Gastrocnemius medialis (tissue), 4 donors: ENCODE data around the gene TMTC1. TPM values are rescaled to one million over a fixed set of nuclear protein-coding genes. Genes with fewer than 3 reads are reported as not detected.

Experiments used
- ATAC-seq, 2 donors: fragments of 150-250 bp; one replicate each; pipeline ENCODE4 v1.9.1; 2016
- DNase-seq, 2 donors: peaks; one replicate each; pipeline ENCODE4 v3.0.0-alpha.2; 2019
- H3K27ac ChIP-seq, 4 donors: fragments of 200-600 bp; sonication (generic); 1 replicate in 1 of 4; 2 replicates in 3 of 4; pipeline ENCODE4 v1.5.1; 2016 to 2018; ENCODE audit warnings: mild to moderate bottlenecking in 2 of 4, moderate library complexity in 1 of 4
- H3K27me3 ChIP-seq, 3 donors: fragments of 200-600 bp; sonication (generic) in 2 of 3; 1 replicate in 1 of 3; 2 replicates in 2 of 3; pipeline versions ENCODE4 v1.5.1 to v1.6.0; 2016 to 2019; ENCODE audit warnings: mild to moderate bottlenecking in 1 of 3, moderate library complexity in 1 of 3
- H3K36me3 ChIP-seq, 2 donors: fragments of 200-600 bp; sonication (generic) in 1 of 2; one replicate each; pipeline ENCODE4 v1.5.1; 2017 to 2018
- H3K4me1 ChIP-seq, 2 donors: fragments of 200-600 bp; sonication (generic) in 1 of 2; one replicate each; pipeline ENCODE4 v1.5.1; 2016 to 2017; ENCODE audit warnings: mild to moderate bottlenecking in 2 of 2
- H3K4me3 ChIP-seq, 4 donors: fragments of 200-600 bp; sonication (generic) in 3 of 4; 1 replicate in 1 of 4; 2 replicates in 3 of 4; pipeline ENCODE4 v1.5.1; 2016 to 2019; ENCODE audit warnings: mild to moderate bottlenecking in 2 of 4
- H3K9me3 ChIP-seq, 3 donors: fragments of 200-600 bp; sonication (generic) in 2 of 3; 1 replicate in 1 of 3; 2 replicates in 2 of 3; pipeline ENCODE4 v1.5.1; 2016 to 2019
- POLR2A ChIP-seq, 2 donors: fragments of 450-650 bp; IDR thresholded peaks; one replicate each; pipeline ENCODE4 v1.6.1; 2017; ENCODE audit warnings: antibody characterized with exemption in 2 of 2, mild to moderate bottlenecking in 2 of 2, moderate library complexity in 2 of 2
- in situ Hi-C, 4 donors: fragments of 200-750 bp; cut with MboI; loops; one replicate each; pipeline versions ENCODE4 v1.15.0 to v1.8.0; 2017; ENCODE audit warnings: low sequenced_read_pairs in 4 of 4
- intact Hi-C: fragments of 100-400 bp; cut with DNase I; formaldehyde crosslinking; loops from one replicate; pipeline ENCODE4 v1.15.1; 2023; ENCODE audit warnings: low total_unique reads
- total RNA-seq, 4 donors: library from RNA; depleted of rRNA; stranded (reverse); fragments of >200 nt; gene quantifications; one replicate each; pipeline versions ENCODE4 v1.1.0 to v1.2.3, GENCODE V29; 2016
- TF ChIP-seq, protein P1 (sequence below), 5 experiments: fragments of 450-650 bp in 3 of 5; fragments of 200-600 bp in 2 of 5; sonication (generic) in 2 of 5; IDR thresholded peaks in 4 of 5; conservative IDR thresholded peaks in 1 of 5; 1 replicate in 4 of 5; 2 replicates in 1 of 5; pipeline ENCODE4 v1.5.1; 2016 to 2019; ENCODE audit warnings: antibody characterized with exemption in 5 of 5, mild to moderate bottlenecking in 3 of 5, moderate library complexity in 3 of 5

Gene TMTC1
- total RNA-seq, 4 donors from 2014 or later = 38.5 to 83.5 (median 42.6) TPM

DNA sequence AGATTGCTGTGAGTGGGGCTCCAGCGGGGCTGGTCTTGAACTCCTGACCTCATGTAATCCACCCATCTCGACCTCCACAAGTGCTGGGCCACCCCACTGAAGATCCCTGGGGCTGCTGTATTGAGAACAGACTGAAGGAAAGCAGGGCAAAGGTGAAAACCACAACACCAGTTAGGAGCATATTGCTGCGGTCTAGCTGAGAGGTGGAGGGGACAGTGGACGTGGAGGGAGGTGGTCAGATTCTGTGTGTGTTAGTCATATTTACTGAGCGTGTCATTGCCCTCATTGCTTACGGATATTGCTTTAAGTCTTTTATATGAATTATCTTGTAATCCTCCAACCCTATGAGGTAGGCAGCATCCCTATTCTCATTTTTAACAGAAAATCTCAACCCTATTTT, 217.3 kb downstream of the TMTC1 start:
- Histone ChIP-seq H3K4me1 (peaks cover 20 to 46% of the 10 kb centered on the region in 2 donors), H3K27me3 (no peaks in the 10 kb centered on the region), H3K4me3 (no peak overlapping the region), H3K36me3 (peaks cover 0 to 7% of the 10 kb centered on the region in 2 donors), H3K27ac (peak overlapping the region in 2 of 4 donors; percentile 14 to 40), H3K9me3 (no peaks in the 10 kb centered on the region)
- in situ Hi-C loops = no loop called here
- intact Hi-C loops = no loop called here
- TF ChIP-seq, protein P1, sequence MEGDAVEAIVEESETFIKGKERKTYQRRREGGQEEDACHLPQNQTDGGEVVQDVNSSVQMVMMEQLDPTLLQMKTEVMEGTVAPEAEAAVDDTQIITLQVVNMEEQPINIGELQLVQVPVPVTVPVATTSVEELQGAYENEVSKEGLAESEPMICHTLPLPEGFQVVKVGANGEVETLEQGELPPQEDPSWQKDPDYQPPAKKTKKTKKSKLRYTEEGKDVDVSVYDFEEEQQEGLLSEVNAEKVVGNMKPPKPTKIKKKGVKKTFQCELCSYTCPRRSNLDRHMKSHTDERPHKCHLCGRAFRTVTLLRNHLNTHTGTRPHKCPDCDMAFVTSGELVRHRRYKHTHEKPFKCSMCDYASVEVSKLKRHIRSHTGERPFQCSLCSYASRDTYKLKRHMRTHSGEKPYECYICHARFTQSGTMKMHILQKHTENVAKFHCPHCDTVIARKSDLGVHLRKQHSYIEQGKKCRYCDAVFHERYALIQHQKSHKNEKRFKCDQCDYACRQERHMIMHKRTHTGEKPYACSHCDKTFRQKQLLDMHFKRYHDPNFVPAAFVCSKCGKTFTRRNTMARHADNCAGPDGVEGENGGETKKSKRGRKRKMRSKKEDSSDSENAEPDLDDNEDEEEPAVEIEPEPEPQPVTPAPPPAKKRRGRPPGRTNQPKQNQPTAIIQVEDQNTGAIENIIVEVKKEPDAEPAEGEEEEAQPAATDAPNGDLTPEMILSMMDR (IDR thresholded peaks at IDR 0.05 in 4 of 5, conservative IDR thresholded peaks at IDR 0.05 in 1 of 5) = no peak
- no peak for TF ChIP-seq POLR2A (IDR thresholded peaks at IDR 0.05)
- DNase-seq = no peak
- ATAC-seq = no peak

- Histone ChIP-seq H3K9me3 (no peaks in the 10 kb centered on the region), H3K4me3 (no peak overlapping the region), H3K27ac (no peak overlapping the region), H3K36me3 (peaks cover 0 to under 1% of the 10 kb centered on the region in 2 donors), H3K27me3 (no peaks in the 10 kb centered on the region), H3K4me1 (peaks cover 20 to 51% of the 10 kb centered on the region in 2 donors)
- DNase-seq (no peak), ATAC-seq (no peak)
- intact Hi-C loops = no loop called here
- TF ChIP-seq POLR2A (IDR thresholded peaks at IDR 0.05) = no peak
- TF ChIP-seq, protein P1 (IDR thresholded peaks at IDR 0.05 in 4 of 5, conservative IDR thresholded peaks at IDR 0.05 in 1 of 5) = no peak
- in situ Hi-C loops = no loop called here
These were observed 218.0 kb downstream of the TMTC1 start for GRCh38 chr12:29565727-29566126.

GRCh38 chr12:29564925-29565324, 218.8 kb downstream of the TMTC1 start:
- Histone ChIP-seq H3K4me3 (no peak overlapping the region), H3K9me3 (no peaks in the 10 kb centered on the region), H3K36me3 (no peaks in the 10 kb centered on the region), H3K27me3 (no peaks in the 10 kb centered on the region), H3K27ac (peak overlapping the region in 1 of 4 donors; percentile 56), H3K4me1 (peaks cover 20 to 47% of the 10 kb centered on the region in 2 donors)
- intact Hi-C loops = no loop called here
- in situ Hi-C loops = no loop called here
- no peak for DNase-seq
- TF ChIP-seq, protein P1 (IDR thresholded peaks at IDR 0.05 in 4 of 5, conservative IDR thresholded peaks at IDR 0.05 in 1 of 5) = no peak
- TF ChIP-seq POLR2A (IDR thresholded peaks at IDR 0.05) = no peak
- no peak for ATAC-seq

DNA sequence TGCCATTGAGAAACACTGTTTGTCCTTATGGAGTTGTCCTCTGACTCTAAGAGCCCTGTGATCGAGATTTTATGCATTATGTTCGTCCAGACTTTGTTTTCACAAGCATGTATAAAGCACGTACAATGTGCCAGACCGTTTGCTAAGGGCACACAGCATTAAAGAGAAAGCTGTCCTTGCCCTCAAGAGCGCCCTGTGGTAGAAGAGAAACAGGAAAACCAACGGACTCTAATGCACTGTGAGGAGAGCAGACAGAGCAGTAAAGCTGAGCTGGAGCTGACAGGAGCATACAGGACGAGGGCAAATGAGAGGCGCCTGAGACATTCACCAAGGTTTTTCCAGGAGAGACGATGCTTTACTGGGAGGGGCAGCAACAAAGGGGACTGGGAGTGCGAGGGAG, 220.1 kb downstream of the TMTC1 start:
- no peaks in the 10 kb centered on the region for H3K27me3 ChIP-seq
- no peaks in the 10 kb centered on the region for H3K9me3 ChIP-seq
- no peak overlapping the region for H3K4me3 ChIP-seq
- intact Hi-C loops (no loop called here), in situ Hi-C loops (no loop called here)
- DNase-seq (no peak), ATAC-seq (no peak)
- TF ChIP-seq POLR2A (IDR thresholded peaks at IDR 0.05) = no peak
- TF ChIP-seq, protein P1 (IDR thresholded peaks at IDR 0.05 in 4 of 5, conservative IDR thresholded peaks at IDR 0.05 in 1 of 5) = no peak
- no peaks in the 10 kb centered on the region for H3K36me3 ChIP-seq
- peaks cover 14 to 39% of the 10 kb centered on the region in 2 donors for H3K4me1 ChIP-seq
- peak overlapping the region; percentile 56 to 71 (median 68) for H3K27ac ChIP-seq

- no peaks in the 10 kb centered on the region for H3K9me3 ChIP-seq
- in situ Hi-C loops = no loop called here
- no peaks in the 10 kb centered on the region for H3K36me3 ChIP-seq
- ATAC-seq (no peak), DNase-seq (no peak)
- peak overlapping the region; percentile 56 to 71 (median 68) for H3K27ac ChIP-seq
- peaks cover 14 to 39% of the 10 kb centered on the region in 2 donors for H3K4me1 ChIP-seq
- H3K27me3 ChIP-seq = no peaks in the 10 kb centered on the region
- no peak overlapping the region for H3K4me3 ChIP-seq
- intact Hi-C loops = no loop called here
- TF ChIP-seq POLR2A (IDR thresholded peaks at IDR 0.05) = no peak
- TF ChIP-seq, protein P1 (IDR thresholded peaks at IDR 0.05 in 4 of 5, conservative IDR thresholded peaks at IDR 0.05 in 1 of 5) = no peak
These were observed 220.7 kb downstream of the TMTC1 start for GRCh38 chr12:29563071-29563470.
